ENCODE data around the gene MRGPRD.
"Not testable (repeated sequence)": the region's sequence is repeated elsewhere in the genome, so short reads cannot be mapped to it uniquely, and the experiment has no call there.

The MRGPRD gene

GRCh38 chr11:69006816-69007215 is 26.0 kb upstream of the MRGPRD start:
- DNase-seq (ENCODE audit: extremely low spot score, insufficient read length, low read depth) (no peak), FAIRE-seq (no peak)

- no peak for DNase-seq (ENCODE audit: extremely low spot score, insufficient read length, low read depth)
- FAIRE-seq: no peak
Measured at GRCh38 chr11:69005631-69006368, 25.0 kb upstream of the MRGPRD start.

- no peak for DNase-seq (ENCODE audit: extremely low spot score, insufficient read length, low read depth)
- FAIRE-seq: no peak
Measured at GRCh38 chr11:69005183-69005630, 24.4 kb upstream of the MRGPRD start.

DNA sequence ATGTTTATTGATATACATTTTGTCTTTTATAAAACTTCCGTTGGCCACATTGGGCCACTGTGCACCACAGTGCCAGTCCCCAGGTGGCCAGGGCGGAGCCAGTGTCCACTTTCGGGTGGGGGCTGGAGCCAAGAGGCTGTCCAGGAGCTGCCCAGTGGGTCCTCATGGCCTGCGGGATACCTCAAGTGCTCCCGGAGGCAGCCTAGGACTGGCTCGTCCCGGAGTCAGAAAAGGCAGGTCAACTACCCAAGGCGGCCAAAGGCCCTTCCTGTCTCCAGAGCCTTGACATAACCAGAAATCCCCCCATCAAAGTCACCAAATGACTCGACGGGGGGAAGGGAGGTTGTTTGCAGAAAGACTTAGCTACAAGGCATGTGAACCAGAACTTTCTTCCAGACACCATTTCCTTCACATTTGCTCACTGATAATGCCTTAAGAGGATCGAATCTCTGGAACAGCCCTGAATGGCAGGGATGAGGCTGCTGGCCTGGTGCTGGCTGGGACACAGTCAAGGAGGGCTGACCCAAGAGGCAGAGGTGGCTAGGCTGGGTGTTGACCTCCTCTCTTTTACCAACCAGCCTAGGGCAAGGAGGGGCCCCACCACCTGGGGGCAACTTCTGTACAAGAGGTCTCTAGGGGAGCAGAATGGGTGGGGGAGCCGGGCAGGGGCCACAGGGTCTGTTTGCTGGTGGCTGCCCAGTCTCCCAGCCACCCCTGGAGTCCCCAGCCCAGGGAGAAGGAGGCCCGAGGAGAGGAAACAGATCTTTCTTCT is 23.8 kb upstream of the MRGPRD start:
- DNase-seq (ENCODE audit: extremely low spot score, insufficient read length, low read depth) (no peak), FAIRE-seq (no peak)

DNA sequence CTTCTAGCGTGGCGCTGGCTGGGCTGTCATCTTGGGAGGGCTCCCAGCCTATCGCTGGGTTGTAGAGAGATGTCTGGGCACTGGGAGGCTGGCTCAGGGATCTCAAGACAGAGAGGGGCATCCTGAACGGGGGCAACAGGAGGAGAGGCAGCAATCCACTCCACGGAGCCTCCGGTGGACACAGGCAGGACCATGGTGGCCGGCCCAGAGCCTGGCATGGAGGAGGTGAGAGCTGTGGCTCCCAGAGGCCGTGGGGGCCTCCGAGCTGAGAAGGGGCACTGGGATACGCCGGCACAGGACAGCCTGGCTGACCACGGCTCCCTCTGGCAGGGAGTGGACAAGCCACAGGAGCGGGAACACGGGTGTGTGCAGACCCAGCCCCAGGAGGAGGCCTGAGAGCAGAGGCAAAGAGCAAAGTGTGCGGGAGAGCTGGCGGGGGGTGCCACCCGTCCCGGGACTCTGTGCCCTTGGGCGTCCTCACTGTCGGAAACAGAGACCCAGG is 23.1 kb upstream of the MRGPRD start:
- FAIRE-seq (no peak), DNase-seq (ENCODE audit: extremely low spot score, insufficient read length, low read depth) (no peak)

GRCh38 chr11:69003301-69003865 is 22.6 kb upstream of the MRGPRD start:
- no peak for FAIRE-seq
- no peak for DNase-seq (ENCODE audit: extremely low spot score, insufficient read length, low read depth)

DNA sequence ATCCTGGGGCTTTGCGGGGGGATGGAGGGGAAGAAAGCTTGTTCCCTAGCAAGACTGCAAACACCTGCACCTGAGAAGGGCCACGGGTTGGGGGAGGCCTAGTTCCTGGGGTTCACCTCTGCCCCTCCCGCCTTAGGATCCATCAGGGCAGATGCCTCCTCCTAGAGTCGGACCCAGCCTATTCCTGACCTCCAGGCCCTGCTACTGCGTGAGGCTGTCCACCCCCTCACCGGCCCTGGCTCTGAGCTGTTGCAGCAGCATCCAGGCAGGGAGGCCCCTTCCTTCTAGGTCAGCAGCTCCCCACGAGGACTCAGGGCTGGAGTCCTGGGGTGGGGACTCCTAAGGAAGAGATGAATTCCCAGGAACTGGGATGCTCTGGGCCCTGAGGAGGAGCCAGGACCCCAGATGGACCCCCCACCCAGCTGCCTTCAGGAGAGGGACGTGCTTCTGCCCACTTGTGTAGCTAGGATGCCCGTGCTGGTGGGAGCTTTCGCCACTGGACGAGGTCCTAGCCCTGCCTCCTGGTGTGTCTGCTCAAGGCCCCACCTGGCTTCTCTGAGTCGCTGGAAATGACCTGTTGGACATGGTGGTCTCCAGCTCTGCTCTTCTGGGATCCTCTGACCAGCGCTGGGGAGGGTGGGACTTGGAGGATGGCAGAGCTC is 21.9 kb upstream of the MRGPRD start:
- DNase-seq (ENCODE audit: extremely low spot score, insufficient read length, low read depth) (no peak), FAIRE-seq (no peak)

- no peak for DNase-seq (ENCODE audit: extremely low spot score, insufficient read length, low read depth)
- no peak for FAIRE-seq
Measured at GRCh38 chr11:69002110-69002569, 21.4 kb upstream of the MRGPRD start.

DNA sequence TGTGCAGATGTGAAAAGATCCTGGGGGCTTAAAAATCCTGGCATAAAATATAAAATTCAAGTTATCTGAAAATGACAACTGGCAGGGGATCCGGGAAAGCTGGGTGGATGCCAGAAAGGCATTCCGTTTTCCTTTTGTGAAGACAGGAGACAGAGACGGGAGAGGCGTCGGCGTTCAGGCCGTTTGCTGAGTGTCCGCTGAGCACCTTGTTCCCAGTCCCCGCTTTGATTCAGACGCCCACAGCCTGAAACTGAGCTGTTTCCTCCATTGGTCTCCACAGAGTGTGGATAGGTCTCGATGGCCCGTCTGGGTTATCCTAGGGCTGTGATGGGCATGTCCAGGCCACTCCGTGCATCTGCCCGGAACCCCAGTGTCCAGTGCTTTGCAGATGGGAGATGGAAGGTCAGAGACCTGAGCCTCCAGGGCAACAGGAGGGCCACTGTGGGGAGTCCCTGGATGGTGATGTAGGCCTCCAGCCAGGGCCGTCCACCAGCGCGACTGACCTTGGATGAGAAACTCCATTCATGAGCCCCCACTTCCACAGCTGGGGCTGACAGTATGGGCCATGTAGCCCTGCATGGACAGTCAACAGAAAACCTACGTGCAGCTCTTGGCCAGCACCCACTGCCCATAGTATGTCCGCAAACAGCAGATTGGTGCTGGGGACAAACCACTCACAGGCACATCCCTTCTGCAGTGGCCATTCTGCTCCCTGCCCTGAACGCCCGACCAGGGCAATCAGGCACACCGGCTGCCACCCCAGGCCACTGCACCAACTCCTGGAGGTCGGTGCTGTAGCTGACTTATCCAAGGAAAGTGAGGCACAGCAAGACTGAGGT is 20.7 kb upstream of the MRGPRD start:
- FAIRE-seq: no peak
- DNase-seq (ENCODE audit: extremely low spot score, insufficient read length, low read depth): no peak

- no peak for DNase-seq (ENCODE audit: extremely low spot score, insufficient read length, low read depth)
- no peak for FAIRE-seq
Measured at GRCh38 chr11:69000831-69001242, 20.1 kb upstream of the MRGPRD start.

GRCh38 chr11:69000391-69000790 is 19.6 kb upstream of the MRGPRD start:
- DNase-seq (ENCODE audit: extremely low spot score, insufficient read length, low read depth) (no peak), FAIRE-seq (no peak)

- FAIRE-seq; DNase-seq (ENCODE audit: extremely low spot score, insufficient read length, low read depth): not testable (repeated sequence)
Measured at GRCh38 chr11:68999748-69000355, 19.1 kb upstream of the MRGPRD start.

DNA sequence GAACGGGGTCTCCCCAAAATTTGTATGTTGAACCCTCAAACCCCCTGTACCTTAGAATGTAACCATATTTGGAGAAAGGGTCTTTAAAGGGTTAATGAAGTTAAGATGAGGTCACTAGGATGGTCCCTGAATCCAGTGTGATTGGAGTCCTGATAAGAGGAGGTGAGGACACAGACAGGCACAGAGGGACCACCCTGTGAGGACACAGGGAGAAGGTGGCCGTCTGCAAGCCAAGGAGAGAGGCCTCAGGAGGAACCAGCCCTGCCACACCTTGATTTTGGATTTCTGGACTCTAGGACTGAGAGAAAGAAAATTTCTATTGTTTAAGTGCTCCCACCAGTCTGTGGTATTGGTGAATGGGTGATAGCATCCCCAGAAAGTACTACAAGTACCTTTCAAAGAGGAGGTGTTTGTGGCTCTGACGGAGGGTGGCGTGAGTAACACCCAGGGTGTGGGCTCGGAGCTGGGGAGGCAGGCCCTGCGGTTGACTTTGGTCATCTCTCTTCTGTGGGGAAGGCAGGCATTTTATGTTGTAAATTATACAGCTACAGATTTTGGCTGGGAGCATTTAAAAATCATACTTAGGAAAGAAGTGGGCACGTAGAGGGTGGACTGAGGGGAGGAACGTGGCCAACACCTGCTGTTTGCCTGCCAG is 18.4 kb upstream of the MRGPRD start:
- no peak for FAIRE-seq

DNA sequence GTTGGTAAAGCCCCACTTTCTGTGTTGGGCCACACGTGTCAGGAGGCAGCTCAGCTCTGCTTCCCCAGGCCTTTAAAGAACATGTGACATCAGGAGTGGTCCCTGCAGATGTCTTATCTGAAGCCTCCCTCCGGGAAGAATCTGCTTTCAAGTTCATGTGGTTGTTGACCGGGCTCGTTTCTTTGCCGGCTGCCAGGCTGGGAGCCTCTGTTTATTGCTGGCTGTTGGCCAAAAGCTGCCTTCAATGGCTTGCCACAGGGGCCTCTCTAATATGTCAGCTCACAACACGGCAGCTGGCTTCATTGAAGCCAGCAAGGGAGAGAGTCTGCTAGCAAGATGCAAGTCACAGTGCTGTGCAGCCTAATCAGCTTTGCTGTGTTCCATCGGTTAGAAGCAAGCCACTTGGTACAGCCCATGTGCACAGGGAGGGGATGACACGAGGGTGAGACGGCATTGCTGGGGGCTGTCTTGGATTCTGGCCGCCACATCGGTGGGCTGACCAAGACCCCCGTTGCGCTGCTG is 17.7 kb upstream of the MRGPRD start:
- FAIRE-seq (no peak), DNase-seq (ENCODE audit: extremely low spot score, insufficient read length, low read depth) (no peak)

More for the DNA sequence above, 18.4 kb upstream of the MRGPRD start:
- no peak for DNase-seq (ENCODE audit: extremely low spot score, insufficient read length, low read depth)

GRCh38 chr11:68997995-68998348 is 17.2 kb upstream of the MRGPRD start:
- DNase-seq (ENCODE audit: extremely low spot score, insufficient read length, low read depth): no peak
- no peak for FAIRE-seq

DNA sequence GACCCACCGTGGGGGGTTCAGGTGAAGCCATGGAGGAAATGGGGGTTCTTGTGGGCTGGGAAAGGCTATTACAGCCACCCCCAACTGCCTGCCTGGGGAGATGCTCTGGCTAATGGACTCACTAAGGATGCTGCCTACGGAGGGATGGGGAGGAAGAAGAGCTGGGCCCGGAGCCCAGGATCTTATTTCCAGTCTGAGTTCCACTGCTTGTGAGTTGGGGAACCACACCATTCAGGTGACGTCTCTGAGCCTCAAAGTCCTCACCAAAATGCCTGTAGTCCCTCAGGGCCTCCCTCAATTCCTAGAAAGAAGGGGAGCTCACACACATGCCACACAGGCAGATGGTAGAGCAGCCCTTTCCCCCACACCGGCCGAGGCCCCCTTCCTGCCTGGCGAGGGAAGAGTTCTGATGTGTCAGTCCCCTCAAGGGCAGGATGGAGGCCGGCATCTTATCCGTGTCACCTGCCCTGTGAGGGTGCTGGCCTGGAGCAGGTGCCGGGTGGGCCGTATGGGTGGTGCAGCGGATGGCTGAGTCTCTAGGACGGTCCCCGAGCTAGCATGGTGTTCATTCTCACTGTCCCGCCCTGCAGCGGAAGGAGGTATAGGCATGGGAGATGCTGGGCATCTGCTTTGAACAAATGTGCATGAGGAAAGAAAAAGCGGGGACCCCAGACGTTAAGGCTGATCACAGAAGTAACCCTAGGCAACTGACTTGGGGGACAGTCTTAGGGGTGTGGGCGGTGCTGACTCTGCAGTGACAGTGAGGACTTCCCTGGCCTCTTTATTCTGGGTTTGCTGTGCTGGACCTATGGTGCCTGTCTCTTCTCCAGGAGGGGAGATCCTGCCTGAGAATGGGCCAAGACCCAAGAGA is 16.6 kb upstream of the MRGPRD start:
- DNase-seq (ENCODE audit: extremely low spot score, insufficient read length, low read depth): no peak
- no peak for FAIRE-seq

DNA sequence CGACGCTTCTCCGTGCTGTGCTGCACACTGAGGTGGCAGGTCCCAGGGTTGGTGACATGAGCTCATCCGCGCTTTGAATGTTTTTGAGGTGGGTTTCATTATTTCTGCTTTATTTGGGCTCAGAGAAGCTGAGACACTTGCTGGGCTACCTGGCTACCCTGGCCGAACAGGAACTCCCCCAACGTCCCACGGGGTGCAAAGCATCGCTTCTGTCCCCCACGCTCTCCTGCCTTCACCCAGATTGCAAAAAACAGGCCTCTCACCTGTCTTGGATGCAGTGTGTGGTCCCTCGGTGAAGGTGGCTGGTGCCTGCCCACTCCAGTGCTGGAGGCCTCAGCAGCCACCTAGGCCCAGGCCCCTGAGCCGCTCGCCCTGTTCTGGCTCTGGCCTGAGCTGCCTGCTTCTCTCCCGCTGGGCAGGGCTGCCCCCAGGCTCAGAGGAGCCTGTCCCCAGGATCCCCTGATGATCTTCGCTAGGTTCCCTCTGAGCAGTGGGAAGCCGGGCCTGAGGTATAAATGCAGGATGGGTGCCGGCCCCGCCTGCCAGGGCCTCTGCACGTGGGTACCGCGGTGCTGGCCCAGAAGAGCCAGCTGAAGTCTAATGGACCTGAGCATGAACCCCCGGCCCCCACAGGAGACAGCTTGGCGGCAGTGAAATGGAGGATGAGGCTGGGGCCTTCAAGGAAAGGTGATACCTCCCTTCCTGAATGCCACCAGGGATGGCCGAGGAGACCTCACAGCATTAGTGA is 15.8 kb upstream of the MRGPRD start:
- DNase-seq (ENCODE audit: extremely low spot score, insufficient read length, low read depth): no peak
- FAIRE-seq: no peak

Measured in GM18507 (cell line).